DND-41 (cell line): ENCODE results near the gene NCK2.

ENCODE experiments used
- CTCF ChIP-seq: IDR thresholded peaks from 2 replicates; pipeline ENCODE4 v1.5.1; 2012; ENCODE audit warnings: borderline replicate concordance, low read length, moderate library complexity, mild to moderate bottlenecking; ENCODE audit not compliant: poor library complexity, severe bottlenecking; ENCODE audit errors: extremely low read depth
- EZH2 ChIP-seq: IDR thresholded peaks from 3 replicates; pipeline ENCODE4 v1.6.1; 2012; ENCODE audit warnings: borderline replicate concordance, low read depth, mild to moderate bottlenecking, moderate library complexity, low read length, inconsistent platforms; ENCODE audit not compliant: severe bottlenecking

- TF ChIP-seq CTCF (no peak), EZH2 (no peak)
Observed at GRCh38 chr2:105770149-105770548, 25.4 kb downstream of the NCK2 start.
